ENCODE measurements around the gene PRKX. TPM values are rescaled to one million over a fixed set of nuclear protein-coding genes. Genes with fewer than 3 reads are reported as not detected.

The PRKX gene
- total and polyA plus RNA-seq, 2 of the 13 experiments (the other 11 are each of a cell fraction or from before 2014, with no cell fraction given): 0.01 to 0.15 TPM

DNA sequence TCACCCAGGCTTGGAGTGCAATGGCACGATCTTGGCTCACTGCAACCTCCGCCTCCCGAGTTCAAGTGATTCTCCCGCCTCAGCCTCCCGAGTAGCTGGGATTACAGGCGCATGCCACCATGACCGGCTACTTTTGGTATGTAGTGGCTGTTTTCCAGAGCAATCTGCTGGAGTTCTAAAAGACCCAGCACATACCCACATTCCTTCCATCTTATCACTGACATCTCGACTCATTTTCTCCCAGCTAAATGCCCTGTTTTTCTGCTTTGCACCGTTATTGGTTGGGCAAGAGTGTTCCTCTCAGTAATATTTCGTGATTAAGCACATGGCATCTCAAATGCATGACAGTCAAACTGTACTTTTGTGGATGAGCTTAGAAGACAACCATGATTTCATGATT, 53.7 kb downstream of the PRKX start (continued):
- TF ChIP-seq, protein P1, sequence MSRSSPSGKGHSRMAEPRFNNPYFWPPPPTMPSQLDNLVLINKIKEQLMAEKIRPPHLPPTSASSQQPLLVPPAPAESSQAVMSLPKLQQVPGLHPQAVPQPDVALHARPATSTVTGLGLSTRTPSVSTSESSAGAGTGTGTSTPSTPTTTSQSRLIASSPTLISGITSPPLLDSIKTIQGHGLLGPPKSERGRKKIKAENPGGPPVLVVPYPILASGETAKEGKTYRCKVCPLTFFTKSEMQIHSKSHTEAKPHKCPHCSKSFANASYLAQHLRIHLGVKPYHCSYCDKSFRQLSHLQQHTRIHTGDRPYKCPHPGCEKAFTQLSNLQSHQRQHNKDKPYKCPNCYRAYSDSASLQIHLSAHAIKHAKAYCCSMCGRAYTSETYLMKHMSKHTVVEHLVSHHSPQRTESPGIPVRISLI (CRISPR knock-in tag; IDR thresholded peaks at IDR 0.05; ENCODE audit: borderline replicate concordance): no peak
- no peak for TF ChIP-seq GFI1 (CRISPR knock-in tag; IDR thresholded peaks at IDR 0.05; ENCODE audit: borderline replicate concordance)
- TF ChIP-seq, protein P2, sequence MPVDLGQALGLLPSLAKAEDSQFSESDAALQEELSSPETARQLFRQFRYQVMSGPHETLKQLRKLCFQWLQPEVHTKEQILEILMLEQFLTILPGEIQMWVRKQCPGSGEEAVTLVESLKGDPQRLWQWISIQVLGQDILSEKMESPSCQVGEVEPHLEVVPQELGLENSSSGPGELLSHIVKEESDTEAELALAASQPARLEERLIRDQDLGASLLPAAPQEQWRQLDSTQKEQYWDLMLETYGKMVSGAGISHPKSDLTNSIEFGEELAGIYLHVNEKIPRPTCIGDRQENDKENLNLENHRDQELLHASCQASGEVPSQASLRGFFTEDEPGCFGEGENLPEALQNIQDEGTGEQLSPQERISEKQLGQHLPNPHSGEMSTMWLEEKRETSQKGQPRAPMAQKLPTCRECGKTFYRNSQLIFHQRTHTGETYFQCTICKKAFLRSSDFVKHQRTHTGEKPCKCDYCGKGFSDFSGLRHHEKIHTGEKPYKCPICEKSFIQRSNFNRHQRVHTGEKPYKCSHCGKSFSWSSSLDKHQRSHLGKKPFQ (CRISPR knock-in tag; IDR thresholded peaks at IDR 0.05; ENCODE audit: insufficient replicate concordance): no peak

DNA sequence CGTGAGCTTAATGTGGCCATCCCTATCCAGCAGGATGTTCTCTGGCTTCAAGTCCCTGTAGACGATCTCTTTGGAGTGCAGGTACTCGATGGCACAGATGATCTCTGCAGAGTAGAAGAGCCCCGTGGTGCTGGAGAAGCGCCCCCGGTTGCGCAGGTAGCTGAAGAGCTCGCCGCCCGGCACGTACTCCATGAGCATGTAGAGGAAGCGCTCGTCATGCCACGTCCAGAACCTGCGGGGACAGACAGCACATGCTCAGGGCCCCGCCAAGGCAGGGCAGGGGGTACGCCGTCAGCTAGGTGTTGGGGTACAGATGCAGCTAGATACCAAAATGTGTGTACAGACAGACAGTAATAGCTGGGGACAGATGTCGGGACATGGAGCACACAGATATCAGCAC, 58.3 kb downstream of the PRKX start:
- H2AFZ ChIP-seq (ENCODE audit: low read length): no peak overlapping the region
- 61% methylated on average over 6 of the region's 19 CpGs for WGBS (ENCODE audit: low lambda C conversion rate)
- intact Hi-C loops (cut with micrococcal nuclease; ENCODE audit: unreplicated experiment): no loop called here
- ATAC-seq (no peak), DNase-seq (ENCODE audit: low spot score) (no peak), FAIRE-seq (no peak)
- no peak for TF ChIP-seq BORCS8-MEF2B (CRISPR knock-in tag; IDR thresholded peaks at IDR 0.05)
- TF ChIP-seq ZNF75D (CRISPR knock-in tag; IDR thresholded peaks at IDR 0.05; ENCODE audit: borderline replicate concordance): no peak
- TF ChIP-seq BHLHE40 (IDR thresholded peaks at IDR 0.05; ENCODE audit: low read length): no peak
- TF ChIP-seq, protein P3, sequence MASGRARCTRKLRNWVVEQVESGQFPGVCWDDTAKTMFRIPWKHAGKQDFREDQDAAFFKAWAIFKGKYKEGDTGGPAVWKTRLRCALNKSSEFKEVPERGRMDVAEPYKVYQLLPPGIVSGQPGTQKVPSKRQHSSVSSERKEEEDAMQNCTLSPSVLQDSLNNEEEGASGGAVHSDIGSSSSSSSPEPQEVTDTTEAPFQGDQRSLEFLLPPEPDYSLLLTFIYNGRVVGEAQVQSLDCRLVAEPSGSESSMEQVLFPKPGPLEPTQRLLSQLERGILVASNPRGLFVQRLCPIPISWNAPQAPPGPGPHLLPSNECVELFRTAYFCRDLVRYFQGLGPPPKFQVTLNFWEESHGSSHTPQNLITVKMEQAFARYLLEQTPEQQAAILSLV (CRISPR knock-in tag; IDR thresholded peaks at IDR 0.05; ENCODE audit: borderline replicate concordance): no peak
- no peak for TF ChIP-seq HOXA7 (CRISPR knock-in tag; IDR thresholded peaks at IDR 0.05)
- no peak for TF ChIP-seq LCORL (IDR thresholded peaks at IDR 0.05)
- no peak for TF ChIP-seq LCORL (CRISPR knock-in tag; IDR thresholded peaks at IDR 0.05)
- TF ChIP-seq ZNF30 (CRISPR knock-in tag; IDR thresholded peaks at IDR 0.05): no peak
- in situ Hi-C loops (cut with HindIII; ENCODE audit: extremely low pct_ligation_motif_present, low pct_unique_long_range_greater_than_20kb): loop anchor here (25.0 kb wide), 1 partner anchor 157 kb away; no protein-coding TSS in a partner anchor
- CTCF ChIA-PET (ENCODE audit: low intra/inter-chr PET ratio, low total read pairs): no interaction called here
- no peaks in the 10 kb centered on the region for H3K27me3 ChIP-seq (ENCODE audit: control insufficient read depth in 1 of 2, insufficient read depth in 2 of 2, low read length in 2 of 2)
- no peaks in the 10 kb centered on the region for H3K79me2 ChIP-seq (ENCODE audit: insufficient read depth, low read length)
- no peaks in the 10 kb centered on the region for H3K36me3 ChIP-seq (replicated peaks in 1 of 2; ENCODE audit: control insufficient read depth in 1 of 2, insufficient read depth in 2 of 2, low read length in 2 of 2)
- H3K4me1 ChIP-seq (ENCODE audit: insufficient read depth, low read length): no peaks in the 10 kb centered on the region
- H3K4me2 ChIP-seq (ENCODE audit: low read depth, low read length): no peak overlapping the region
- POLR2A ChIA-PET: no interaction called here
- no peak overlapping the region for H3K4me3 ChIP-seq (replicated peaks in 1 of 3; ENCODE audit: insufficient read depth in 1 of 3, low read depth in 2 of 3, low read length in 3 of 3)
- no peak overlapping the region for H3K9ac ChIP-seq (ENCODE audit: insufficient read depth, low read depth, low read length)
- no TSS peak for BruUV-seq (replicated peaks)
- no peaks in the 10 kb centered on the region for H3K9me3 ChIP-seq (ENCODE audit: low read length)
- H4K20me1 ChIP-seq (ENCODE audit: insufficient read depth, low read length): no peaks in the 10 kb centered on the region
- H3K27ac ChIP-seq (ENCODE audit: extremely low read length, insufficient read depth, low read length): no peak overlapping the region
